Measurements from ENCODE around the gene SH3RF2. TPM values are rescaled to one million over a fixed set of nuclear protein-coding genes. Genes with fewer than 3 reads are reported as not detected.

Gene SH3RF2
- total RNA-seq, 1 donor: 2.2 TPM

- no peak overlapping the region for H3K4me3 ChIP-seq (ENCODE audit: low read depth, low read length)
- DNase-seq (ENCODE audit: low read depth): no peak
- TF ChIP-seq CTCF (IDR thresholded peaks at IDR 0.05; ENCODE audit: insufficient read depth, low read depth, low read length): no peak
Measured at GRCh38 chr5:145999208-145999607, 62.8 kb downstream of the SH3RF2 start.

DNA sequence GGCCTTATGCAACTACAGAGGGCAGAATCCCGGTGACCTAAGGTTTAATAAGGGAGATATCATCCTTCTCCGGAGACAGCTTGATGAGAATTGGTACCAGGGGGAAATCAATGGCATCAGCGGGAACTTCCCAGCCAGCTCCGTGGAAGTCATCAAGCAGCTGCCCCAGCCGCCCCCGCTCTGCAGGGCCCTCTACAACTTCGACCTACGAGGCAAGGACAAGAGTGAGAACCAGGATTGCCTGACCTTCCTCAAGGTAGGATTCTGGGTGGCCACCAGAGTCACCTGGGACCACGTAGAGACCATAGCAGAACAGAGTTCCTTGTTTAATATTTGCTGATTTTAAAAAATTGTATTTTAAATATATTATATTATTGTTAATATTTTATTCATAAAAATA, 63.7 kb downstream of the SH3RF2 start:
- H3K4me3 ChIP-seq (ENCODE audit: low read depth, low read length): no peak overlapping the region
- TF ChIP-seq CTCF (IDR thresholded peaks at IDR 0.05; ENCODE audit: insufficient read depth, low read depth, low read length): no peak
- no peak for DNase-seq (ENCODE audit: low read depth)

GRCh38 chr5:146001544-146002190, 65.3 kb downstream of the SH3RF2 start:
- TF ChIP-seq CTCF (IDR thresholded peaks at IDR 0.05; ENCODE audit: insufficient read depth, low read depth, low read length): no peak
- no peak overlapping the region for H3K4me3 ChIP-seq (ENCODE audit: low read depth, low read length)
- no peak for DNase-seq (ENCODE audit: low read depth)

GRCh38 chr5:146002491-146002890, 66.1 kb downstream of the SH3RF2 start:
- no peak for TF ChIP-seq CTCF (IDR thresholded peaks at IDR 0.05; ENCODE audit: insufficient read depth, low read depth, low read length)
- no peak overlapping the region for H3K4me3 ChIP-seq (ENCODE audit: low read depth, low read length)
- no peak for DNase-seq (ENCODE audit: low read depth)

GRCh38 chr5:146003852-146004251, 67.5 kb downstream of the SH3RF2 start:
- DNase-seq (ENCODE audit: low read depth): no peak
- no peak overlapping the region for H3K4me3 ChIP-seq (ENCODE audit: low read depth, low read length)
- TF ChIP-seq CTCF (IDR thresholded peaks at IDR 0.05; ENCODE audit: insufficient read depth, low read depth, low read length): no peak

- DNase-seq (ENCODE audit: low read depth): no peak
- no peak for TF ChIP-seq CTCF (IDR thresholded peaks at IDR 0.05; ENCODE audit: insufficient read depth, low read depth, low read length)
- no peak overlapping the region for H3K4me3 ChIP-seq (ENCODE audit: low read depth, low read length)
Measured at GRCh38 chr5:146005264-146005663, 68.9 kb downstream of the SH3RF2 start.

- no peak for DNase-seq (ENCODE audit: low read depth)
- TF ChIP-seq CTCF (IDR thresholded peaks at IDR 0.05; ENCODE audit: insufficient read depth, low read depth, low read length): no peak
- no peak overlapping the region for H3K4me3 ChIP-seq (ENCODE audit: low read depth, low read length)
Measured at GRCh38 chr5:146005723-146006122, 69.3 kb downstream of the SH3RF2 start.
